Measurements from ENCODE around the gene PCIF1.

- TF ChIP-seq CTCF (conservative IDR thresholded peaks at IDR 0.05 in 1 of 2, IDR thresholded peaks at IDR 0.05 in 1 of 2; ENCODE audit: extremely low read depth in 1 of 2, insufficient read depth in 1 of 2, low read depth in 1 of 2, low read length in 2 of 2) (no peak), EZH2 (IDR thresholded peaks at IDR 0.05; ENCODE audit: borderline replicate concordance, low read length) (no peak)
Measured at GRCh38 chr20:45917790-45918141, 16.7 kb upstream of the PCIF1 start.

All from mammary epithelial cell (primary cell).